Erythroblast (primary cell): ENCODE results near the gene FCHSD2.

Experiments
- GATA1 ChIP-seq: IDR thresholded peaks from 2 replicates; pipeline ENCODE4 v1.6.1; 2011; ENCODE audit warnings: low read depth, mild to moderate bottlenecking, control low read depth, low read length, moderate library complexity
- POLR2A ChIP-seq: IDR thresholded peaks from 2 replicates; pipeline ENCODE4 v1.6.1; 2011; ENCODE audit warnings: mild to moderate bottlenecking, low read length

GRCh38 chr11:72863091-72863490 lies 279.0 kb downstream of the FCHSD2 start:
- TF ChIP-seq POLR2A: no peak
- TF ChIP-seq GATA1: no peak
